Stimulated activated CD8-positive, alpha-beta memory T cell treated with anti-CD3 and anti-CD28 coated beads, Interleukin-12 subunit alpha, Interleukin-12 subunit beta, amount 100 ng/mL, for 24 hours (primary cell): ENCODE results near the gene SBK2.
"Not testable (repeated sequence)": the region's sequence is repeated elsewhere in the genome, so short reads cannot be mapped to it uniquely, and the experiment has no call there.

Experiments used
- DNase-seq: peaks from one replicate; pipeline ENCODE4 v3.0.0-alpha.2; 2020; ENCODE audit errors: extremely low read depth

Gene SBK2

GRCh38 chr19:55502197-55502952 is 34.6 kb downstream of the SBK2 start:
- DNase-seq = no peak

- no peak for DNase-seq
Measured at GRCh38 chr19:55500368-55500952, 36.5 kb downstream of the SBK2 start.

GRCh38 chr19:55498246-55498840 is 38.6 kb downstream of the SBK2 start:
- no peak for DNase-seq

- no peak for DNase-seq
Measured at GRCh38 chr19:55497763-55498162, 39.2 kb downstream of the SBK2 start.

- not testable (repeated sequence) for DNase-seq
Measured at GRCh38 chr19:55496820-55497219, 40.1 kb downstream of the SBK2 start.

- no peak for DNase-seq
Measured at GRCh38 chr19:55495646-55496349, 41.1 kb downstream of the SBK2 start.

GRCh38 chr19:55494172-55494761 is 42.7 kb downstream of the SBK2 start:
- DNase-seq = no peak

GRCh38 chr19:55493645-55494171 is 43.2 kb downstream of the SBK2 start:
- DNase-seq = no peak

- no peak for DNase-seq
Measured at GRCh38 chr19:55493052-55493644, 43.8 kb downstream of the SBK2 start.

- no peak for DNase-seq
Measured at GRCh38 chr19:55492362-55492944, 44.5 kb downstream of the SBK2 start.

- no peak for DNase-seq
Measured at GRCh38 chr19:55491546-55492360, 45.2 kb downstream of the SBK2 start.

GRCh38 chr19:55490478-55491432 is 46.2 kb downstream of the SBK2 start:
- no peak for DNase-seq

GRCh38 chr19:55489711-55490477 is 47.0 kb downstream of the SBK2 start:
- DNase-seq = no peak

GRCh38 chr19:55488986-55489710 is 47.8 kb downstream of the SBK2 start:
- no peak for DNase-seq

- no peak for DNase-seq
Measured at GRCh38 chr19:55487924-55488687, 48.8 kb downstream of the SBK2 start, which contains the start of gene SSC5D. Gene SSC5D, plus strand, starts transcription at chr19:55488436. Its CDS starts 154 bp downstream, at chr19:55488590.
